ENCODE measurements around the gene CPM.

GRCh38 chr12:68841717-68842116, 91.3 kb downstream of the CPM start:
- TF ChIP-seq, protein P1, sequence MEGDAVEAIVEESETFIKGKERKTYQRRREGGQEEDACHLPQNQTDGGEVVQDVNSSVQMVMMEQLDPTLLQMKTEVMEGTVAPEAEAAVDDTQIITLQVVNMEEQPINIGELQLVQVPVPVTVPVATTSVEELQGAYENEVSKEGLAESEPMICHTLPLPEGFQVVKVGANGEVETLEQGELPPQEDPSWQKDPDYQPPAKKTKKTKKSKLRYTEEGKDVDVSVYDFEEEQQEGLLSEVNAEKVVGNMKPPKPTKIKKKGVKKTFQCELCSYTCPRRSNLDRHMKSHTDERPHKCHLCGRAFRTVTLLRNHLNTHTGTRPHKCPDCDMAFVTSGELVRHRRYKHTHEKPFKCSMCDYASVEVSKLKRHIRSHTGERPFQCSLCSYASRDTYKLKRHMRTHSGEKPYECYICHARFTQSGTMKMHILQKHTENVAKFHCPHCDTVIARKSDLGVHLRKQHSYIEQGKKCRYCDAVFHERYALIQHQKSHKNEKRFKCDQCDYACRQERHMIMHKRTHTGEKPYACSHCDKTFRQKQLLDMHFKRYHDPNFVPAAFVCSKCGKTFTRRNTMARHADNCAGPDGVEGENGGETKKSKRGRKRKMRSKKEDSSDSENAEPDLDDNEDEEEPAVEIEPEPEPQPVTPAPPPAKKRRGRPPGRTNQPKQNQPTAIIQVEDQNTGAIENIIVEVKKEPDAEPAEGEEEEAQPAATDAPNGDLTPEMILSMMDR (optimal IDR thresholded peaks at IDR 0.05 in 1 of 3, IDR thresholded peaks at IDR 0.05 in 1 of 3, conservative IDR thresholded peaks at IDR 0.05 in 1 of 3; ENCODE audit: extremely low read depth in 1 of 3, insufficient read depth in 2 of 3, low read length in 3 of 3), result no peak
- no peak for TF ChIP-seq EZH2 (IDR thresholded peaks at IDR 0.05; ENCODE audit: low read length)

Data from keratinocyte (primary cell).